Stimulated activated CD8-positive, alpha-beta memory T cell treated with anti-CD3 and anti-CD28 coated beads, Interleukin-15, amount 100 ng/mL, for 24 hours (primary cell): ENCODE measurements around the gene ATP10B.

Experiments used
- DNase-seq: peaks from one replicate; pipeline ENCODE4 v3.0.0-alpha.2; 2020; ENCODE audit warnings: low read depth

ATP10B gene

GRCh38 chr5:160629003-160629402 is 223.0 kb downstream of the ATP10B start:
- DNase-seq: no peak

- DNase-seq: no peak
Measured at GRCh38 chr5:160628619-160628968, 223.4 kb downstream of the ATP10B start.

GRCh38 chr5:160627921-160628618 is 223.9 kb downstream of the ATP10B start:
- DNase-seq: no peak

GRCh38 chr5:160626322-160626721 is 225.7 kb downstream of the ATP10B start:
- DNase-seq: no peak

GRCh38 chr5:160621526-160621925 is 230.5 kb downstream of the ATP10B start:
- no peak for DNase-seq

- DNase-seq: no peak
Measured at GRCh38 chr5:160620401-160620800, 231.6 kb downstream of the ATP10B start.

GRCh38 chr5:160619381-160619780 is 232.6 kb downstream of the ATP10B start:
- no peak for DNase-seq

GRCh38 chr5:160618286-160618685 is 233.7 kb downstream of the ATP10B start:
- DNase-seq: no peak

- no peak for DNase-seq
Measured at GRCh38 chr5:160616712-160617497, 235.1 kb downstream of the ATP10B start.

GRCh38 chr5:160614136-160614535 is 237.9 kb downstream of the ATP10B start:
- DNase-seq: no peak

GRCh38 chr5:160605266-160605665 is 246.7 kb downstream of the ATP10B start:
- DNase-seq: no peak

GRCh38 chr5:160604484-160604883 is 247.5 kb downstream of the ATP10B start:
- DNase-seq: no peak

- DNase-seq: no peak
Measured at GRCh38 chr5:160602744-160603143, 249.3 kb downstream of the ATP10B start.

- DNase-seq: no peak
Measured at GRCh38 chr5:160601046-160601445, 251.0 kb downstream of the ATP10B start.

- DNase-seq: no peak
Measured at GRCh38 chr5:160573318-160573717, 278.7 kb downstream of the ATP10B start.

GRCh38 chr5:160567031-160567705 is 284.8 kb downstream of the ATP10B start:
- DNase-seq: no peak

- DNase-seq: no peak
Measured at GRCh38 chr5:160565376-160565775, 286.6 kb downstream of the ATP10B start.

GRCh38 chr5:160556846-160557245 is 295.2 kb downstream of the ATP10B start:
- no peak for DNase-seq

GRCh38 chr5:160555971-160556631 is 295.9 kb downstream of the ATP10B start:
- DNase-seq: no peak

- no peak for DNase-seq
Measured at GRCh38 chr5:160555581-160555970, 296.4 kb downstream of the ATP10B start.

- no peak for DNase-seq
Measured at GRCh38 chr5:160550075-160550474, 301.9 kb downstream of the ATP10B start.

- no peak for DNase-seq
Measured at GRCh38 chr5:160548949-160549645, 302.9 kb downstream of the ATP10B start.
